Activated T-cell treated with anti-CD3 and anti-CD28 coated beads for 1 hour (primary cell): ENCODE results near the gene TTC34.

ENCODE experiments used
- DNase-seq: peaks from one replicate; pipeline ENCODE4 v3.0.0-alpha.2; 2020; ENCODE audit warnings: low read depth

TTC34 gene

GRCh38 chr1:2801535-2802291 lies at the start of gene TTC34:
TSS of gene TTC34 (minus strand) at chr1:2801693. CDS start at chr1:2800827, 866 bp downstream.
- peak; percentile 21 for DNase-seq

GRCh38 chr1:2850502-2850901 lies 49.0 kb upstream of the TTC34 start:
- DNase-seq: no peak

- no peak for DNase-seq
Measured at GRCh38 chr1:2848006-2848670, 46.6 kb upstream of the TTC34 start.

GRCh38 chr1:2847086-2847985 lies 45.8 kb upstream of the TTC34 start:
- no peak for DNase-seq

- DNase-seq: no peak
Measured at GRCh38 chr1:2845869-2846268, 44.4 kb upstream of the TTC34 start.

- peak; percentile 56 for DNase-seq
Measured at GRCh38 chr1:2840036-2840809, 38.7 kb upstream of the TTC34 start.

- DNase-seq: no peak
Measured at GRCh38 chr1:2837823-2838222, 36.3 kb upstream of the TTC34 start.

- no peak for DNase-seq
Measured at GRCh38 chr1:2837316-2837715, 35.8 kb upstream of the TTC34 start.

GRCh38 chr1:2836333-2836970 lies 35.0 kb upstream of the TTC34 start:
- DNase-seq: no peak

GRCh38 chr1:2835650-2836159 lies 34.2 kb upstream of the TTC34 start:
- DNase-seq: no peak

GRCh38 chr1:2834741-2835564 lies 33.5 kb upstream of the TTC34 start:
- no peak for DNase-seq

- no peak for DNase-seq
Measured at GRCh38 chr1:2834146-2834475, 32.6 kb upstream of the TTC34 start.

GRCh38 chr1:2833454-2834145 lies 32.1 kb upstream of the TTC34 start:
- DNase-seq: no peak

GRCh38 chr1:2832506-2833453 lies 31.3 kb upstream of the TTC34 start:
- no peak for DNase-seq

GRCh38 chr1:2831596-2832212 lies 30.2 kb upstream of the TTC34 start:
- no peak for DNase-seq

- DNase-seq: no peak
Measured at GRCh38 chr1:2830761-2831425, 29.4 kb upstream of the TTC34 start.

- no peak for DNase-seq
Measured at GRCh38 chr1:2829846-2830615, 28.5 kb upstream of the TTC34 start.
